HG03097 (cell line): ENCODE measurements around the gene HTR3B.
"Not testable (repeated sequence)": the region's sequence is repeated elsewhere in the genome, so short reads cannot be mapped to it uniquely, and the experiment has no call there.

Source experiments
- ATAC-seq: cut with Tn5 transposase; IDR thresholded peaks from one replicate; pipeline ENCODE4 v1.9.1; 2021; ENCODE audit not compliant: unreplicated experiment, low FRiP score

Gene HTR3B

DNA sequence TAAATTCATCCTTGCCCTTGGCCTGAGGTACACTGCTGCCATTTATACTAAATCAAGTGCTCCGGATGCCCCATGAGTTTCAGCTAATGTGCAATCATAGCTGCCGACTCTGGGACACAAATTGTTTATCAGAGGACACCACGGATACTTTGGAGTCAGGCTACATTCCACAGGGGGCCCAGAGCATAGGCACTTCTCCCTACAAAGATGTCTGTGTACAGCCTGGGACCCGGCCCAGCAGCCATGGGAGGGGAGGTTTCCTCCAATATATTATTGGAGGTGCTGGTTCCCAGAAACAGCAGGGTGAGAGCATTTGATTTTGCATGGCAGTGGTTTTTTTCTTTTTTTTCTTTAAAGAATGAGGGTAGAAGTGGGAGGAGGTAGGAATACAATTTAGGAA is 31.3 kb downstream of the HTR3B start:
- no peak for ATAC-seq

DNA sequence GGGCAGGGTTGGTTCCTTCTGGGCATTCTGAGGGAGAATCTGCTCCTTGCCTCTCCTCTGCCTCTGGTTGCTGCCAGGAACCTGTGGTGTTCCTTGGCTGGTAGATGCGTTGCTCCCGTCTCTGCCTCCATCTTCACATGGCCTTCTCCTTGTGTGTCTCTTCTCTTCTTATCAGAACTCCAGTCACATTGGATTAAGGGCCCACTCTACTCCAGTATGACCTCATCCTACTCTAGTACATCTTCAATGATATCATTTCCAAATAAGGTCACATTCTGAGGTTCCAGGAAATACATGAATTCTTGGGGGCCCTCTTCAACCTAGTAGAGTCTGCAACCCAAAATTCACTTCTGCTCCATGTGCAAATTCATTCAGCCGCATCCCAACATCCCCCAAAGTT is 33.3 kb downstream of the HTR3B start:
- no peak for ATAC-seq

DNA sequence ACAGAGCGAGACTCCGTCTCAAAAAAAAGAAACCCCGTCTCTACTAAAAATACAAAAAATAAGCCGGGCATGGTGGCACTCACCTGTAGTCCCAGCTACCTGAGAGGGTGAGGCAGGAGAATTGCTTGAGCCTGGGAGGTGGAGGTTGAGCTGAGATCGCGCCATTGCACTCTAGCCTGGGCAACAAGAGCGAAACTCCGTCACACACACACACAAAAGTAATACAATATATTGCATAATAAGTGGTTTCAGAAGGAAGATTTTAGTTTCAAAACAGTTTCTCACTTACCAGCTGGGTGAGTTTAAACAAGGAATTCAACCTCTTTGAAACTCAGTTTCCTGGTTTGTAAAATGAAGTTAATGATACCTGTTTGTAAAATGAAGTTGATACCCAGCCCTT is 37.7 kb downstream of the HTR3B start:
- ATAC-seq: no peak

DNA sequence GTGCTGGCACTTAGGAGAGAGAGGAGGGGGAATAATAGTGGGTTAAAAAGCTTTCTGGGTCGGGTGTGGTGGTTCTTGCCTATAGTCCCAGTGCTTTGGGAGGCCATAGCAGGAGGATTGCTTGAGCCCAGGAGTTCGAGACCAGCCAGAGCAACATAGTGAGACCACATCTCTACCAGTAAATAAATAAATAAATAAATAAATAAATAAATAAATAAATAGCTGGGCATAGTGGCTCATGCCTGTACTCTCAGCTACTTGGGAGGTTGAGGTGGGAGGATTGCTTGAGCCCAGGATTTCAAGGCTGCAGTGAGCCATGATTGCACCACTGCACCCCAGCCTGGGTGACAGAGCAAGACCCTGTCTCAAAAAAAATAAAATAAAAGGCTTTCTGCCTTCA is 41.6 kb downstream of the HTR3B start:
- ATAC-seq: not testable (repeated sequence)

DNA sequence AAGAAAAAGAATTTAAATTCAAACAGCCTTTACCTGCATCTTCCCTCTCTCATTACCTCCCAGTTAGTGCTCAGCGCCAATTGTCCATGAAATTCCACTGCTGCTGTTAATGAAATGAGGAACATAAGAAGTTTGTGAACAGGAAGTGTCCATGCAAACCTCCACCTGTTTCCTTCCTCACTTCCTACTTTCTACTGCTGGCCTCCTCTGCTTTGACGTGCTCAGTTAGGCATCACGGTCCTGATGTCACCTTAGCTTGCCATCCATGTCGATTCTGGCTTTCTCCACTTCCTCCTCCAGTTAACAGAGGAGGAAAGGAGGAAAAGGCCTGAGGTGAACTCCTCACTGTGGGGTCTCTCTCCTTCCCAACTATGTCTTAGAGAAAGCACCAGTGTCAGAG is 43.4 kb downstream of the HTR3B start:
- ATAC-seq: no peak

DNA sequence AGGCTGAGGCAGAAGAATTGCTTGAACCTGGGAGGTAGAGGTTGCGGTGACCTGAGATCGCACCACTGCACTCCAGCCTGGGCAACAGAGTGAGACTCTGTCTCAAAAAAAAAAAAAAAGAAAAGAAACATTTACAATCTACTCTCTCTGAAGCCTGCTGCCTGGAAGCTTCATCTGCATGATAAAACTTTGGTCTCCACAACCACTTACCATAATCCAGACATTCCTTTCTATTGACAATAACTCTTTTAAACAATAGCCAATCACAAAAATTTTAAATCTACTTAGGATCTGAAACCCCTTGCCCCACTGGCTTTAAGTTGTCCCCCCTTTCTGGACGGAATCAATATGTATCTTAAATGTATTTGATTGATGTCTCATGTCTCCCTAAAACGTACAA is 45.3 kb downstream of the HTR3B start:
- no peak for ATAC-seq

DNA sequence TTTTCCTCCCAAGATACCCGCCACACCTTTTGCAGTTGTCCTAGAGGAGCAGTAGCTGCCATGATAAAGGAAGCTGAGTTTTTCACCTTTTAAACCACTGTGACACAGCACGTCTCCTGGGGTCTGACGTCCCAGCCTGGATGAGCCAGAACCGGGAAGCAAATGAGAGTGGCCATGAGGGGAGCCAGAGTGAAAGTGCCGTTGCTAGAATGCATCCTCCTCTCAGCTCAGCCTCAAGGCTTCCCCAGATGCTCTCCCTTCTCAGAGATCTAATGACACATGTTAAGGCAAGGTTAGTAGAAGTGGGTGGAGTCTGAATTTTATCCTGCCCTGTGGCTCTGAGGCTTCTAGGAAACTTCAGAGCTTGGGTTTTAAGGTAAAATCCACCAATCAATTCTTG is 46.9 kb downstream of the HTR3B start:
- ATAC-seq: no peak

DNA sequence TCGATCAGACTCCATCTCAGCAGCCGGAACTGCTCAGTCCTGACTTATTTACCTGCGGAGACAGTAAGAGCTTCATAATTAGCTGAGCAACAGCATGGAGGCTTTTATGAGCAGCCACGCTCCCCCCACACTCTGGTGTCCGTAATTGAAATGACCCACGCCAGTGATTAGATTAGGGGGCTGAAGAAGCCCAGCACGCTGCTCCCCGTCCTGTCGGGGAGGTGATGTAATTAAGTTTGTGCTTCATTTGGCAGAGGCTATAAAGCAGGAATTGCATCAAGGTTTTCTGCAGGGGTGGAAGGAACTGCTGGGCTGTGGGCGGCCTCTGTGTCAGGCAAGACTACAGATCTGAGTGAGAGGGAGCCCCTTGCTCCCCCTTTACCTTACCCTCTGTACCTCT is 47.5 kb downstream of the HTR3B start:
- no peak for ATAC-seq

DNA sequence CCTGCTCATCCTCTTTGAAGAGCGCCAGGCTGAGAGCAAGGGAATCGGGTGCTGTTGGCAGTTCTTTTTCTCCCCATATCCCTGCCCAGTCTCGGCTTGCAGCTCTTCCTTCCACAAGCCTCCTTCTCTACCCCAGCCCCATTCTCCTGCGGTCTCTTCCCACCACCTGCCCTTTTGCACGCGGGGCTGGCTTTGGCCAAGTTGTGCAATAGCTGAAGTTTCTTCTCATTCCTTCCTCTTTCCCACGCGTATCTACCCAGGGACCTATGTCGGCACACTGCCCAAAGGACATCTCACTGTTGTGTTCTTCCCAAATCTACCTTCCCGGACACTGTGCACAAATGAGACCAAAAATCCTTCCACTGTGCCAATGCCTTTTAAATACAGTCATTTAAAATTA is 48.0 kb downstream of the HTR3B start:
- no peak for ATAC-seq

DNA sequence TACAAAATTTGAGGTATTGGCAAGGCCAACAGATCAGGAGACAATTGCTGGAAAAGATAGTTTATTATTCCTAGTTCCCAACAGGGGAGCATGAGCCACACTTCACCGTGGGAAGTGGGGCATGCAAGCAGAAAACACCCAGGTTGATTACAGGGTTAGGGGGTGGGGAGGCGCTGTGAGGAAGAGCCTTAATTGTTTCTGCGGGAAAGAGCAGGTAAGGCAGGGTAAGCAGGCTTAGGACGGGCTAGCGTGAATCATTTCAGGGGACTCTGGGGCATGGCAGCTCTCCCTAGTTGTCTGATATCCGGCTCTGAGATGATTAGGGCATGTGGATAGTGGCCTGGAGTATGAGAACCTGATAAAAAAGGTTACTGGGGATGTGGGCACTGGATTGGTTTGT is 49.6 kb downstream of the HTR3B start:
- ATAC-seq: no peak

DNA sequence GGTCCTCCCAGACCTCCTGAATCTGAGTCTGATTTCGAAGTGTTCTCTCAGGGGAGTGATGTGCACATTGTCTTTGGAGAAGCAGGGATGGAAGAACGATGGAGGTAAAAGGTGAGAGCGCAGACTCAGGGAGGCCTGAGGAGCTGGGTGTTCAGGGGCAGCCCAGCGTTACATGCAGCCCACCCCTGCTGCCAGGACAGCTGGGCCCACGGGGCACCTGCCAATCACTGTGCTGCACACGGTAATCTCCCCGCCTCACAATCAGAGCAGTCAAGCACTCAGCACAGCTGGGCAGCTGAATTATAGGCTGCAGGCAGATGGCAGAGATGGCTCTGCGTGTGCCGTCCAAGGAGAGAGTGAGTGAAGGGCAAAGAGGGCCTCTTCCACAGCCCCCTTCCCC is 52.4 kb downstream of the HTR3B start:
- no peak for ATAC-seq

DNA sequence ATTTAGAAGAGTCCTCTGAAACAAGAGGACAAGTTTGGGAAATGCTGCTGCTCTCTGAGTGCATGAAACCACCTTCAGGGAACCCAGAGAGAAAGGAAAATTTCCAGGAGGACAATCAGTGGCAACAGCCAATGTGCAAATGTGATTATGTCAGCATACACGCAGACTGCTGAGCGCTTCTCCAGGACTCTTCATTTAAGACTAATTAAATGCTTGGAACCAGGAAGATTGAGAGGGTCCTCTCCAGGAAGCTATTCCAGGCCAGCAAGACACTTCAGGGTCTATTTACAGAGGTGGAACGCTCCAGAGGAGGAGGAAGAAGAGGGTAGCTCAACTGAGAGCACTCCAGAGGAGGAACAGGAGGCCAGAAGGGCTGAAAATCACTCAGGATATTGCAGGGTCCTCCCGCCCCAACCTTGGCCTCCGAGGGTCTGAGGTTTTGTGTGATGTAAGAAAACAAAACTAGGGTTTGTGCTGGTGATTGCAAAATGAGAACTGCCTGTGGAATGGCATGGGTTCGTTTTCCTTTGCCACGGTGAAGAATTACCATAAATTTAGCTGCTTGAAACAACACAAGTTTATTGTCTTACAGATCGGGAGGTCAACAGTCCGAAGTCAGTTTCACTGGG is 56.2 kb downstream of the HTR3B start:
- ATAC-seq: no peak

DNA sequence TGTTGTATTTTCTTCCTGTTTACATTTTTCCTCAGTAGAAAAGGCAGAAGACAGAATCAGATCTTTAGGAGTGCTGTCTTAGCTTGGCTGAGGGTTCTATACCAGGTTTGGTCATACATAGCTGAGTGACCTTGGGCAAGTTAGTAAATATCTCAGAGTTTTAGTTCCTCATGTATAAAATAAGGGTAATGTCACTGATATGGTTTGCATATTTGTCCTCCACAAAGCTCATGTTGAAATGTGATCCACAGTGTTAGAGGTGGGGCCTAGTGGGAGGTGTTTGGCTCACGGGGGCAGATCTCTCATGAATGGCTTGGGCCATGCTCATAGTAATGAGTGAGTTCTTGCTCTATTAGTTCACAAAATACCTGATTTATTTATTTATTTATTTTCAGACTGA is 62.8 kb downstream of the HTR3B start:
- ATAC-seq: no peak

DNA sequence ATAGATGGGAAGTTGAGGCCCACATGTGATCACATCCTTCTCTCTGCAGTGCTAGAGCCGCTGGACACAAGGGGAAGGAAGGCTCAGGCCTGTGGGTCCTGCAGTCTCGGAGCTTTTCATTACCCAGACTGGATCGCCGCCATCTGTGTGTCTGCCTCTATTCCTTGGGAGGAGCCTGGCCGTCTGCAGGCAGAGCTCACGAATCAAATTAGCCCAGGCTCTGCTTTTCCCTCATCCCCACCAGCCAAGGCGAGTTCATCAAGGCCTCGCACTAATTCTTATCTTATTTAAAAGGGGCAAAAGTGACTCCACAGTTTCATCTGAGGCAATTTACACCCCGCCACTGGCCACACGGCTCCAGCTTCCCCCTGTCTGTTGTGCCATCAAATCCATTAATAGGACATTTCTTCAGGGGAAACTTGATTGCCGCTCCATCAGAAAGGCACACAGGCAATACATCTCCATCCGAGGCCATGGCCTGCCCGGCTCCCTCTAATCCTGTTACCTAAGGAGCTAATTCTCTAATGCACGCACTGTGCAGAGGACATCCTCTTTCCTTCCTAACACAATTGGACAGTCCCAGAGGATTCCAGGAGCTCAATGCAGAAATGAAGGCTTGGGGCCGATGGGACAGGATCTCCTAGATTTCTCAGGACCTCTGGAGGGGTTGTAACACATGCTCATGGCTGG is 67.1 kb downstream of the HTR3B start:
- no peak for ATAC-seq

DNA sequence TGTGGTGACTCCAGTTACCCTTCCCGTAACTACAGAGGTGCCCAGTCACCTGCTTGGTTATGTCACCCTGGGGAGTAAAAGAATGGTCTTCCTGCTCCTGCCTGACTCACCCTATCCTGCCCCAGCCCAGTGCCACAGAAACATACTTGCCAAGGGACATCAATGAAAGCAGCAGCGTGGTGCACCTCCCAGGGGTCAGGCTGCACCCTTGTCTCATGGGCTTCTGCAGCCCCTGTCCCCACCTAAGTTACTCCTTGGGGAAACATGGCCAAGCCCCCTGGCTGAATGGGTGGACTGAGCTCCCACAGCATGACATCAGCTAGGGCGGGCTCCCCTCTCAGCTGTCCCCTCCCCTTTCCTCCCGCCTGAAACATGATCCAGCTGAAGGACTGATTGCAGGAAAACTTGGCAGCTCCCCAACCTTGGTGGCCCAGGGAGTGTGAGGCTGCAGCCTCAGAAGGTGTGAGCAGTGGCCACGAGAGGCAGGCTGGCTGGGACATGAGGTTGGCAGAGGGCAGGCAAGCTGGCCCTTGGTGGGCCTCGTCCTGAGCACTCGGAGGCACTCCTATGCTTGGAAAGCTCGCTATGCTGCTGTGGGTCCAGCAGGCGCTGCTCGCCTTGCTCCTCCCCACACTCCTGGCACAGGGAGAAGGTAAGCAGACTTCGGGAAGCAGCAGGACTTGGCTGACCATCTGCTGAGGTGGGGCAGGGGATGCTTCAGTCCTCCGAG is 70.3 kb downstream of the HTR3B start, which contains the start of gene HTR3A:
Gene HTR3A, plus strand, starts transcription at position 368 of the 730 bp plus-strand sequence. Its CDS starts 218 bp downstream, at position 586.
- ATAC-seq: no peak

DNA sequence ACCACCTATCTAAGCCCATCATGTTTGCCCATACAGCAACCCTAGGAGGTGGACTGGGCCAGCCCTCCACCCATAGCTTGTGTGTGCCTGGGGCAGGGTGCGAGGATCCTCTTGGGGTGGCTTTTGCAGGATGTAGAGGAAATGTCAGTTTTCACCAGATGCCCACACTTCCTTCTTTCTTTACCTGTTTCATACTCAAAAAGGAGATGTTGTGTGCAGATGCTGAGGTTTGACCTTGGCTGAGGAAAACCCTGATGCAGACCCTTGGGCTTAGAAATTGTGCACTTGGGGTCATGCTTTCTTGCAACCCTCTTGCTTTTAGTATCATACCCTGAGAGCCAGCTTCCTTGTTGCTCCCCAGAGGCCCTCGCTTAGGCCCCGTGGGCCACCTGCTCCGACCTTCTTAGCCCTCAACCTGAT is 72.5 kb downstream of the HTR3B start:
- no peak for ATAC-seq

DNA sequence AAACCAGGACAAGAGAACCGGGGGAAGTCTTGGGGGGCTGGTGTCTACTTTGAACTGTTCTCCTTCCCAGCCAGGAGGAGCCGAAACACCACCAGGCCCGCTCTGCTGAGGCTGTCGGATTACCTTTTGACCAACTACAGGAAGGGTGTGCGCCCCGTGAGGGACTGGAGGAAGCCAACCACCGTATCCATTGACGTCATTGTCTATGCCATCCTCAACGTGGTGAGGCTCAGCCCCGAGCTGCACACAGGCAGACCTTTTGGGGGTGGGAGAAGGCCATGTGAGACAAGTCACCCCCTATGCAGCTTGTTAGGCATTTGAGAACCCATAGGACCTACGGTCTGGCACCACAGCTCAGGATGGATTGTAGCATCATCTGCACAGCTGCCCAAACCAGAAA is 73.1 kb downstream of the HTR3B start:
- ATAC-seq: peak; percentile 46

DNA sequence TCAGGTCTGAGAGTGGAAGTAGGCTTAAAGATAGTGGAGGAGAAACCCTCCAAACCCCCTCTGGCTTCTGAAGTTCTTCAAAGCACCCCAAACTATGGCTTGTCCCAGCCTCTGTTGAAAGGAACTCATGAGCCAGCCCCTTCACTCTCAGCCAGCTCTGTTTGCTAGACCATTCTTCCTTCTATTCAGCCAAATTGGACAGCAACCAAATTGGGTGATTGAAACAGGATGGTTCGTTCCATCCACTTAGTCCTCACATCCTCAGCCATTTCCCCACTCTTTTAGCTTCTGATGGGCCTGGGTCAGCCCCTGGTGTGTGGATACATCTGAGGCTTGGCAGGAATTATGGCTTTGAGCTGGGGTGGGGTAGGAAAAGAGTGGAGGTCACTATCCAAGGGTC is 74.8 kb downstream of the HTR3B start:
- ATAC-seq: no peak

DNA sequence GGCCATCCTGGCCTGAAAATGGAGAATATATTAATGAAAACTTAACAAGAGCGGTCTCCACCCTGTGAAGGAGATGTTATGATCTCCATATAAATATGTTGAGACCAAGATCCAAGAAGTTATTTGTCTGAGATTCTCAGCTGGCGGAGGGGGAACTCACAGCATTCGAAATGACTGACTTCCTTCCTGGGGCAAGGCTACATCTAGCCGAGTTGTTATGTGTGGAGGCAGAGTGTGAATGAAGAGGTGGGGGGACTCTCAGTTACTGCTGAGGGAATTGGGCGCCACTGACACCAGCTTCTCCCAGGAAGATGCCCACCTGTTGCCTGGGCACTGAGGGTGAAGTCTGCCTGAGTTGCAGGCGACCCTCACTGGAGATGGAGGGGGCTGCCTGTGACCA is 76.2 kb downstream of the HTR3B start:
- no peak for ATAC-seq

DNA sequence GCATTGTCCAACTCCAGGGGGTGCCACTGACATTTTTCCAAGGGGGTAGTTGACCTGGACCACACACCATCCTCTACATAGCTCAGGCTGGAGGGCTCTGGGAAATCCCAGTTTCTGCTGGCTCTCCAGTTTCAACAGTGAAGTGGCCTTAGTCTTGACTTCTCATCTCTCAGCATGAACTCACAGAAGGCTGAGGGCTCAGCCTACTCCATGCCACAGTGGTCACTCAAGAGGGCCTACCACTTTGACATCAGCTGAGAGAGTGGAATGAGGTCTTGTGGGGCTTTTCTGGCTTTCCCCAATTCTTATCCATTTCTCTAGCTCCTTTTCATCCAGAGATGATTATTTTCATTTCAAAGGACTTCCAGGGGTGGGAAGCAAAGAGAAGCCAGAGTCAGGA is 77.7 kb downstream of the HTR3B start:
- no peak for ATAC-seq

DNA sequence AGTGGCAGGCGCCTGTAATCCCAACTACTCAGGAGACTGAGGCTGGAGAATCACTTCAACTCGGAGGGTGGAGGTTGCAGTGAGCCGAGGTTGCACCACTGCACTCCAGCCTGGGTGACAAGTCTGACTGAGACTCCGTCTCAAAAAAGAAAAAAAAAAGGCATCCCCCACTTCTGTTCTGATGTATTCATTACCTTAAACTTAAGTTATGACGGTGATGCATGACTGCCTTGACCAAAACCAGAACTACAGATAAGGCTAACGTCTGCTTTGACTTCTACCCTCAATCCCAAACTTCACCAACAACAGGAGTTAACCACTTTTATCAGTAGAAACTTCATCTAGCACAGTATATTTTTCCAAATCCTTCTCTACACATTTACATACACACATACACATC is 80.2 kb downstream of the HTR3B start:
- no peak for ATAC-seq

DNA sequence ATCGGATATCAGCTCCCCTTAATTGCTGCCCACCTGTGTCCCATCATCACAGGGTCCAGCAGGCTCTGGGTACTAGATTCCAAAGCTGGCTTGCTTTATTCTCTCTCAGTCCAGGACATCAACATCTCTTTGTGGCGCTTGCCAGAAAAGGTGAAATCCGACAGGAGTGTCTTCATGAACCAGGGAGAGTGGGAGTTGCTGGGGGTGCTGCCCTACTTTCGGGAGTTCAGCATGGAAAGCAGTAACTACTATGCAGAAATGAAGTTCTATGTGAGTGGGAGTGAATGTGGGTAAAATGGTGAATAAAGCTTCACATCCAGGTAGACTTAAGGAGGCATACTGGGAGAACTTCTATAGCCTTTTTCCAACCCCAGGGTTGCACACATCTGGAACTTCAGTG is 81.3 kb downstream of the HTR3B start:
- ATAC-seq: no peak
